HepG2 (cell line): ENCODE results near the gene CFAP46. TPM values are rescaled to one million over a fixed set of nuclear protein-coding genes. Genes with fewer than 3 reads are reported as not detected.
A peak's percentile ranks its signal among the peaks of the same experiment; 100 is the strongest.

Source experiments
- ATAC-seq: fragments of 200-7000 bp; cut with Tn5 transposase; 3 replicates; pipeline ENCODE4 v1.9.1; 2020; ENCODE audit warnings: mild to moderate bottlenecking, moderate library complexity
- BruUV-seq: library from RNA; stranded (reverse); fragments of 400-500 nt; replicated peaks from 2 replicates; lab custom pipeline; 2021; lab: Mats Ljungman, UMichigan
- CTCF ChIA-PET: fragments of 300-600 bp; formaldehyde crosslinking; extraction: SDS; loops from one replicate; lab custom pipeline; 2021; ENCODE audit warnings: low total read pairs, inconsistent platforms, low intra/inter-chr PET ratio; lab: Yijun Ruan, JAX
- POLR2A ChIA-PET: fragments of 350-600 bp; sonication (Branson Sonifier 250); formaldehyde crosslinking; loops from one replicate; lab custom pipeline; 2020; ENCODE audit warnings: antibody characterized with exemption, inconsistent platforms; lab: Yijun Ruan, JAX
- DNase-seq: peaks from one replicate; pipeline ENCODE4 v3.0.0-alpha.2; 2015; ENCODE audit warnings: low spot score
- FAIRE-seq: peaks from 3 replicates; lab custom pipeline; 2011; peaks lifted over from hg19 to GRCh38; lab: Jason Lieb, UNC
- H2AFZ ChIP-seq: one replicate; pipeline ENCODE4 v1.6.1; 2011; ENCODE audit warnings: low read length, inconsistent platforms
- H3K27ac ChIP-seq: fragments of 300-600 bp; 3 replicates; pipeline ENCODE4 v1.8.0; 2011; ENCODE audit warnings: mixed run types, mild to moderate bottlenecking, mixed read lengths, low read length, inconsistent platforms; ENCODE audit not compliant: insufficient read depth; ENCODE audit errors: extremely low read length
- H3K27me3 ChIP-seq, 2 experiments: fragments of 200-600 bp in 1 of 2; 2 replicates in 1 of 2; 3 replicates in 1 of 2; pipeline versions ENCODE4 v1.6.0 to v1.8.0; 2011; ENCODE audit warnings: low read length in 2 of 2, mild to moderate bottlenecking in 2 of 2, moderate library complexity in 2 of 2, inconsistent platforms in 1 of 2; ENCODE audit not compliant: insufficient read depth in 2 of 2, control insufficient read depth in 1 of 2
- H3K36me3 ChIP-seq, 2 experiments: fragments of 200-600 bp in 1 of 2; replicated peaks in 1 of 2; 2 replicates in 1 of 2; 3 replicates in 1 of 2; pipeline versions ENCODE4 v1.5.1 to v1.8.0; 2011; ENCODE audit warnings: low read length in 2 of 2, inconsistent platforms in 1 of 2; ENCODE audit not compliant: insufficient read depth in 2 of 2, control insufficient read depth in 1 of 2
- H3K4me1 ChIP-seq: 2 replicates; pipeline ENCODE4 v1.5.1; 2012; ENCODE audit warnings: low read length, inconsistent platforms; ENCODE audit not compliant: insufficient read depth
- H3K4me2 ChIP-seq: 2 replicates; pipeline ENCODE4 v1.6.0; 2011; ENCODE audit warnings: low read depth, low read length, inconsistent platforms
- H3K4me3 ChIP-seq, 3 experiments: fragments of 200-600 bp in 1 of 3; sonication (generic), shearing (Covaris generic) in 1 of 3; replicated peaks in 1 of 3; 2 replicates each; pipeline ENCODE4 v1.5.1; 2011 to 2016; ENCODE audit warnings: low read length in 3 of 3, inconsistent platforms in 2 of 3, low read depth in 2 of 3, mild to moderate bottlenecking in 2 of 3, control low read depth in 1 of 3, mixed read lengths in 1 of 3; ENCODE audit not compliant: insufficient read depth in 1 of 3
- H3K79me2 ChIP-seq: one replicate; pipeline ENCODE4 v1.6.1; 2011; ENCODE audit warnings: low read length, inconsistent platforms; ENCODE audit not compliant: insufficient read depth
- H3K9ac ChIP-seq: 2 replicates; pipeline ENCODE4 v1.6.0; 2011; ENCODE audit warnings: mild to moderate bottlenecking, low read depth, low read length, inconsistent platforms; ENCODE audit not compliant: insufficient read depth
- H3K9me3 ChIP-seq: 2 replicates; pipeline ENCODE4 v1.5.1; 2012; ENCODE audit warnings: mild to moderate bottlenecking, low read length
- H4K20me1 ChIP-seq: 2 replicates; pipeline ENCODE4 v1.6.0; 2011; ENCODE audit warnings: inconsistent platforms, mild to moderate bottlenecking, low read length, moderate library complexity; ENCODE audit not compliant: insufficient read depth
- BHLHE40 ChIP-seq: IDR thresholded peaks from 2 replicates; pipeline ENCODE4 v1.6.1; 2011; ENCODE audit warnings: low read length, improper control_type of control experiment
- CHD4 ChIP-seq: fragments of 200-600 bp; sonication (generic); IDR thresholded peaks from 2 replicates; pipeline ENCODE4 v1.7.0; 2017; ENCODE audit warnings: mild to moderate bottlenecking, low read length, borderline replicate concordance
- CTCF ChIP-seq: sonication (generic); formaldehyde crosslinking; IDR thresholded peaks from 2 replicates; pipeline ENCODE4 v1.5.0; 2020; ENCODE audit warnings: mild to moderate bottlenecking, missing genetic modification reagents, moderate library complexity
- ELF1 ChIP-seq: sonication (generic); formaldehyde crosslinking; IDR thresholded peaks from 2 replicates; pipeline ENCODE4 v1.4.0; 2020; ENCODE audit warnings: missing genetic modification reagents
- GATA4 ChIP-seq: sonication (generic); IDR thresholded peaks from 2 replicates; pipeline ENCODE4 v1.6.1; 2016; ENCODE audit warnings: antibody characterized with exemption, low read depth, borderline replicate concordance
- KMT2A ChIP-seq: sonication (generic); formaldehyde crosslinking; IDR thresholded peaks from 2 replicates; pipeline ENCODE4 v1.4.0; 2020; ENCODE audit warnings: missing genetic modification reagents
- STAG1 ChIP-seq: sonication (generic); formaldehyde crosslinking; IDR thresholded peaks from 2 replicates; pipeline ENCODE4 v1.4.0; 2020; ENCODE audit warnings: missing genetic modification reagents
- ZKSCAN1 ChIP-seq: fragments of 150-350 bp; IDR thresholded peaks from 2 replicates; pipeline ENCODE4 v1.6.1; 2014; ENCODE audit warnings: low read length
- WGBS: methylation state at CpG from one replicate; pipeline ENCODE4 v1.1.6; 2017; ENCODE audit warnings: low lambda C conversion rate; 5-methylcytosine and 5-hydroxymethylcytosine counted together
- in situ Hi-C: cut with HindIII; loops from 2 replicates; pipeline ENCODE4 v1.10.0; 2017; ENCODE audit warnings: low pct_unique_long_range_greater_than_20kb; ENCODE audit not compliant: extremely low pct_ligation_motif_present
- intact Hi-C: fragments of 100-400 bp; cut with micrococcal nuclease; formaldehyde crosslinking; loops from one replicate; pipeline ENCODE4 v1.10.0; 2022; ENCODE audit not compliant: unreplicated experiment
- polyA plus RNA-seq, 8 experiments: library from polyadenylated mRNA; depleted of rRNA in 3 of 8; stranded (reverse) in 7 of 8; unstranded in 1 of 8; fragments of >200 nt; fragmentation: Illumina TruSeq in 4 of 8; extraction: Trizol in 4 of 8; gene quantifications; 2 replicates each; pipeline versions ENCODE4 v1.2.1 to v1.2.3, GENCODE V29; 2011 to 2016; ENCODE audit warnings: low read depth in 4 of 8, missing spikeins in 1 of 8, mixed read lengths in 1 of 8; ENCODE audit not compliant: insufficient read depth in 1 of 8
- total RNA-seq, 5 experiments: library from RNA; depleted of rRNA; stranded (reverse); fragments of >200 nt; fragmentation: Illumina TruSeq; extraction: Trizol; gene quantifications; 2 replicates each; pipeline ENCODE4 v1.2.3, GENCODE V29; 2016; ENCODE audit warnings: low read depth in 1 of 5

CFAP46 gene
- total and polyA plus RNA-seq, 2 of the 13 experiments (the other 11 are each of a cell fraction or from before 2014, with no cell fraction given) = 0.24 to 0.84 TPM

DNA sequence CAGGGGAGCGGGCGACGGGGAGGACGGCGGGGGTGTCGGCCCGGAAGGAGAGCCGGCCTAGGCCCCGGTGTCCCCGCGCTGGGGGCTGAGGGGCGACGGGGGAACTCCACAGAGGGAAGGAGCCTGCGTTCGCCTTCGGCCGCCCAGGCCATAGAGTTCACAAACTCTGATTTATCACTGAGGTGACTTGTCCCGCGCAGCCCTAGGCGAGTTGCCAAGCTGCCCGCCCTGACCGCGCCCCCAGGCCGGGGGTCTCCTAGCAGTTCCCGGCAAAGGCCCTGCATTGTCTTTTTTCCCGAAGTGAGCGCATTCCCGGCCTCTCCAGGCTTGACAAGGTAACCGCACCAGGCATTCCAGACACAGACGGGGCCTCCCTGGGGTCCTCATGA is 153.5 kb downstream of the CFAP46 start:
- CTCF ChIA-PET = no interaction called here
- H3K27ac ChIP-seq = no peak overlapping the region
- TF ChIP-seq CHD4 (no peak), KMT2A (no peak), BHLHE40 (no peak), ZKSCAN1 (no peak)
- no peaks in the 10 kb centered on the region for H3K79me2 ChIP-seq
- H3K4me2 ChIP-seq = no peak overlapping the region
- ATAC-seq (no peak), FAIRE-seq (no peak), DNase-seq (no peak)
- no peaks in the 10 kb centered on the region for H3K36me3 ChIP-seq
- POLR2A ChIA-PET = no interaction called here
- H3K4me3 ChIP-seq = no peak overlapping the region
- H3K9ac ChIP-seq = no peak overlapping the region
- no peak overlapping the region for H2AFZ ChIP-seq
- BruUV-seq = no TSS peak
- in situ Hi-C loops (no loop called here), intact Hi-C loops (no loop called here)
- H3K27me3 ChIP-seq = peaks cover 9 to 53% of the 10 kb centered on the region in 2 experiments; a peak in 4 of 5 replicates
- no peaks in the 10 kb centered on the region for H4K20me1 ChIP-seq
- 25% methylated on average over 2 of the region's 30 CpGs for WGBS
- H3K9me3 ChIP-seq = no peaks in the 10 kb centered on the region
- H3K4me1 ChIP-seq = no peaks in the 10 kb centered on the region

DNA sequence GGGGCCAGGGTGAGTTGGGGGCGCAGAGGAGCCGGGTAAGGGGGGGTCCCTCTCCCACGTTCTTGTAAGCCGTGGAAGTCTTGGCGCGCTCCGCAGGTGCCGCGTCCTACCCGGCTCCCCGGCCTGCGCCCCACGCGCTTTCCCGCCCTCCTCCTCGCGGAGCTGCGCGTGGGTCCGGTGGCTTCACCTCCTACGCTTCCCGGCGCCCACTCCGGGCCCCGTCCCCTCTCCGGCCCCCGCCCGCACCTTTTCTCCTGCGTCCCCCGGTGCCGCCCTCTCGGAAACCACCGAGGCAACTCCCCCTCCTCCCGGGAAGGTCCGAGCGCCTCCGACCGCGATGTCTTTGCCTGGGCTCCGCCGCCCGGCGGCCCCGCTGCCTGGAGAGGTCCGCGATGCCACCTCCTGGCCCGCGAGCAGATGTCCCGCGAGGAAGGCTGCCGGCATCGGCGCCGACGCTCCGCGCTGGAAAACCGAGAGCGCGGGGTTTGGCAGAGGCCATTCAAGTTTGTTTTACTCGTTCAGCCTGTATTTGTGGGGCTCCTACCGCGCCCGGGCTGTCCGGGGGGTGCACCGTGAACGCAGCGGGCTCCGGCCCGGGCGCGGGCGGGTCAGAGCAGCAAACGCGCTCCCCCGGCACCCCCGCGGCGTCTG is 154.1 kb downstream of the CFAP46 start:
- ATAC-seq = peak; percentile 23; the same call in 2 of the 3 replicates
- no peaks in the 10 kb centered on the region for H3K4me1 ChIP-seq
- 27% methylated on average over 41 of the region's 79 CpGs for WGBS
- TF ChIP-seq STAG1 (CRISPR knock-in tag) (peak; percentile 34), GATA4 (no peak), ELF1 (CRISPR knock-in tag) (no peak), CTCF (CRISPR knock-in tag) (0 out of 2 replicates have a peak, but pooled peaks have one; percentile 29)
- in situ Hi-C loops (no loop called here), intact Hi-C loops (no loop called here)
- peaks cover 9 to 50% of the 10 kb centered on the region in 2 experiments; a peak in 4 of 5 replicates for H3K27me3 ChIP-seq
- ChIA-PET CTCF (no interaction called here), POLR2A (no interaction called here)
- no peak overlapping the region for H3K9ac ChIP-seq
- no peak overlapping the region for H3K27ac ChIP-seq
- no peak for FAIRE-seq
- H4K20me1 ChIP-seq = no peaks in the 10 kb centered on the region
- H3K9me3 ChIP-seq = no peaks in the 10 kb centered on the region
- no TSS peak for BruUV-seq
- no peak overlapping the region for H2AFZ ChIP-seq
- H3K4me2 ChIP-seq = no peak overlapping the region
- H3K36me3 ChIP-seq = no peaks in the 10 kb centered on the region
- no peaks in the 10 kb centered on the region for H3K79me2 ChIP-seq
- no peak for DNase-seq
- no peak overlapping the region for H3K4me3 ChIP-seq
